Cardiac muscle cell (in vitro differentiated cells and primary cell): ENCODE results near the gene HHIP. TPM values are rescaled to one million over a fixed set of nuclear protein-coding genes. Genes with fewer than 3 reads are reported as not detected.

Experiments used
- DNase-seq, 2 donors: peaks; one replicate each; pipeline versions ENCODE4 v3.0.0 to v3.0.0-alpha.2; 2010 to 2017; ENCODE audit warnings: low read depth in 1 of 2, low spot score in 1 of 2
- H3K27ac ChIP-seq: fragments of 200-600 bp; sonication (generic); 2 replicates; pipeline ENCODE4 v1.5.1; 2016
- H3K27me3 ChIP-seq: fragments of 200-600 bp; sonication (generic); 2 replicates; pipeline ENCODE4 v1.6.0; 2016; ENCODE audit warnings: control low read depth
- H3K36me3 ChIP-seq: fragments of 200-600 bp; sonication (generic); 2 replicates; pipeline ENCODE4 v1.5.1; 2016; ENCODE audit warnings: control low read depth
- H3K4me1 ChIP-seq: fragments of 200-600 bp; sonication (generic); 2 replicates; pipeline ENCODE4 v1.8.1; 2017; ENCODE audit warnings: low read depth, mild to moderate bottlenecking, mixed run types
- H3K4me3 ChIP-seq: fragments of 200-600 bp; sonication (generic); 2 replicates; pipeline ENCODE4 v1.5.1; 2016; ENCODE audit warnings: mild to moderate bottlenecking
- H3K9me3 ChIP-seq: fragments of 200-600 bp; sonication (generic); 2 replicates; pipeline ENCODE4 v1.5.1; 2017; ENCODE audit warnings: low read depth, mild to moderate bottlenecking, control low read depth
- polyA plus RNA-seq: library from polyadenylated mRNA; unstranded; fragments of >200 nt; fragmentation: Nextera tagmentation; extraction: Ambion mirVana; gene quantifications from 2 replicates; pipeline ENCODE4 v1.2.1, GENCODE V29; 2016
- total RNA-seq: library from RNA; depleted of rRNA; stranded (reverse); fragments of >200 nt; gene quantifications from 2 replicates; pipeline ENCODE4 v1.2.3, GENCODE V29; 2016
- TF ChIP-seq, protein P1 (sequence below): IDR thresholded peaks from 2 replicates; pipeline ENCODE4 v1.5.1; 2012; ENCODE audit warnings: low read depth, mild to moderate bottlenecking, low read length

HHIP gene
- total and polyA plus RNA-seq, 2 experiments from 2014 or later: 0.99 TPM; not detected in 1

DNA sequence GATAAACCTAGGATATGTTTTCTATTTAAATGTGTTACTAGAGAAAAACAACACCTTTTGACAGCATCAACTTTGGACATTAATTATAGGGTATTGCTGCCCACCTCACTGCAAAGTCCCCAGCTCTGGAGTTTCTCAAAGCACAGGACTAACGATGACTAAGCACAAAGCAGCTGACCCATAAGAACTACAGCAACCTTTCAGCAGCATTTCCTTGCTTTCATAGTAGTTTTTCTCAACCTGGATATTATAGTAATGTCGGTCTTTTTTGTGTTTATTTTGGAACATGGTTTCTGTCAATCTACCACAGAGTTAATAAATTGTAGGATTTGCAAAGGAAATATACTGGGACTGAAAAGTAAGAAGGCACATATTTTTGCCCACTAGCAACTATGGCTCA, 21.5 kb downstream of the HHIP start:
- DNase-seq: peak in 1 of 2 donors; percentile 32
- TF ChIP-seq, protein P1, sequence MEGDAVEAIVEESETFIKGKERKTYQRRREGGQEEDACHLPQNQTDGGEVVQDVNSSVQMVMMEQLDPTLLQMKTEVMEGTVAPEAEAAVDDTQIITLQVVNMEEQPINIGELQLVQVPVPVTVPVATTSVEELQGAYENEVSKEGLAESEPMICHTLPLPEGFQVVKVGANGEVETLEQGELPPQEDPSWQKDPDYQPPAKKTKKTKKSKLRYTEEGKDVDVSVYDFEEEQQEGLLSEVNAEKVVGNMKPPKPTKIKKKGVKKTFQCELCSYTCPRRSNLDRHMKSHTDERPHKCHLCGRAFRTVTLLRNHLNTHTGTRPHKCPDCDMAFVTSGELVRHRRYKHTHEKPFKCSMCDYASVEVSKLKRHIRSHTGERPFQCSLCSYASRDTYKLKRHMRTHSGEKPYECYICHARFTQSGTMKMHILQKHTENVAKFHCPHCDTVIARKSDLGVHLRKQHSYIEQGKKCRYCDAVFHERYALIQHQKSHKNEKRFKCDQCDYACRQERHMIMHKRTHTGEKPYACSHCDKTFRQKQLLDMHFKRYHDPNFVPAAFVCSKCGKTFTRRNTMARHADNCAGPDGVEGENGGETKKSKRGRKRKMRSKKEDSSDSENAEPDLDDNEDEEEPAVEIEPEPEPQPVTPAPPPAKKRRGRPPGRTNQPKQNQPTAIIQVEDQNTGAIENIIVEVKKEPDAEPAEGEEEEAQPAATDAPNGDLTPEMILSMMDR: no peak
- Histone ChIP-seq H3K9me3 (no peaks in the 10 kb centered on the region), H3K27ac (no peak overlapping the region), H3K4me3 (no peak overlapping the region), H3K4me1 (no peaks in the 10 kb centered on the region), H3K36me3 (no peaks in the 10 kb centered on the region), H3K27me3 (no peaks in the 10 kb centered on the region)

DNA sequence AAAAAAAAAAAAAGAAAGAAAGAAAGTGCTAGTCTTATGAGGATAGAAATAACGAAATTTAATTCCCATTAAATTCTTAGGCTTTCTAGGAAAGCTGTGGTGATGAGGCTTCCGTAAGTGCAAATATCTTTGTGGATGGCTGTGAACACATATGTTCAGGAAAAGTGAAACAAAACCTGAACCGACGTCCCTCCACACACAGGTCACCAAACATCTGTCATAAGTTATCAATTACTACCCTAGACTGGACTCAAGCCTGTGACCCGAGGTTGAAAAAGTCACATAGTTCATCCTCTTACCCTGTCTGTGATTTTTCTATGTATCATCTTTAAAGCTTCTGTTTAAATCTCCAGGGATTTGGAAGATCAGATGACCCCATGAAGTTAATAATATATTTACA, 24.8 kb downstream of the HHIP start:
- no peaks in the 10 kb centered on the region for H3K36me3 ChIP-seq
- H3K9me3 ChIP-seq: no peaks in the 10 kb centered on the region
- H3K4me3 ChIP-seq: no peak overlapping the region
- no peak overlapping the region for H3K27ac ChIP-seq
- no peaks in the 10 kb centered on the region for H3K27me3 ChIP-seq
- DNase-seq: no peak
- H3K4me1 ChIP-seq: no peaks in the 10 kb centered on the region
- TF ChIP-seq, protein P1: no peak

- Histone ChIP-seq H3K36me3 (no peaks in the 10 kb centered on the region), H3K4me1 (no peaks in the 10 kb centered on the region), H3K9me3 (no peaks in the 10 kb centered on the region), H3K27ac (no peak overlapping the region), H3K27me3 (no peaks in the 10 kb centered on the region), H3K4me3 (no peak overlapping the region)
- no peak for DNase-seq
- TF ChIP-seq, protein P1: no peak
Measured at GRCh38 chr4:144674711-144675110, 28.8 kb downstream of the HHIP start.

DNA sequence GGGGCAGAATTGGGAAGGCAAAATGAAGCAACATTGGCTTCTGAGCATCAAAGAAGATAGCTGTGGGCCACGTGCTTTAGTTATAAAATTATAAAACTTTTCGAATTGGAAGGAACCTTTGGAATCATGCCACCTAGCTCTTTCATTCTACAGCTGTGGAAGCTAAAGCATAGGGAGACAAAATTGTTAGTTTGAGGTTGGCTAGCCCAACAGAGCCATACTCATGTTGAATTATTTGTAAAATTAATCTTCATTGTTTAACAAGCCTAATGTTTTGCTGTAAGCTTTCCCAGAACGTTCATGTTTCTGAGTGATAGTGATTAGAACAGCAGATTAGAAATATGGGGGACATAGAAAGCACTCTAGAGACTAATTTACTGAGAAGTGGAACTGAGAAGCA, 35.9 kb downstream of the HHIP start:
- Histone ChIP-seq H3K4me3 (no peak overlapping the region), H3K27ac (no peak overlapping the region), H3K36me3 (no peaks in the 10 kb centered on the region), H3K9me3 (no peaks in the 10 kb centered on the region), H3K4me1 (no peaks in the 10 kb centered on the region), H3K27me3 (no peaks in the 10 kb centered on the region)
- TF ChIP-seq, protein P1: no peak
- DNase-seq: no peak

- Histone ChIP-seq H3K27ac (no peak overlapping the region), H3K4me1 (no peaks in the 10 kb centered on the region), H3K36me3 (no peaks in the 10 kb centered on the region), H3K9me3 (no peaks in the 10 kb centered on the region), H3K4me3 (no peak overlapping the region), H3K27me3 (no peaks in the 10 kb centered on the region)
- DNase-seq: no peak
- TF ChIP-seq, protein P1: no peak
Measured at GRCh38 chr4:144683516-144683915, 37.6 kb downstream of the HHIP start.

- Histone ChIP-seq H3K36me3 (no peaks in the 10 kb centered on the region), H3K9me3 (no peaks in the 10 kb centered on the region), H3K4me3 (no peak overlapping the region), H3K4me1 (no peaks in the 10 kb centered on the region), H3K27me3 (no peaks in the 10 kb centered on the region), H3K27ac (no peak overlapping the region)
- TF ChIP-seq, protein P1: no peak
- no peak for DNase-seq
Measured at GRCh38 chr4:144685911-144686310, 40.0 kb downstream of the HHIP start.
